Endothelial cell of umbilical vein (primary cell): ENCODE data around the gene MBNL2.

ENCODE experiments used
- EZH2 ChIP-seq: IDR thresholded peaks from 2 replicates; pipeline ENCODE4 v1.6.1; 2012; ENCODE audit warnings: borderline replicate concordance, low read depth, mild to moderate bottlenecking, moderate library complexity, low read length, inconsistent platforms; ENCODE audit not compliant: severe bottlenecking
- JUN ChIP-seq: IDR thresholded peaks from 2 replicates; pipeline ENCODE4 v1.6.1; 2011; ENCODE audit warnings: borderline replicate concordance, low read depth; ENCODE audit not compliant: insufficient read length, insufficient read depth
- POLR2AphosphoS5 ChIP-seq: IDR thresholded peaks from 2 replicates; pipeline ENCODE4 v1.6.1; 2012; ENCODE audit warnings: low read depth, mild to moderate bottlenecking, control low read depth, low read length, moderate library complexity; ENCODE audit not compliant: insufficient read depth

- TF ChIP-seq JUN (no peak), EZH2 (no peak), POLR2AphosphoS5 (peak; percentile 28)
Observed at GRCh38 chr13:97268772-97269171, 46.6 kb downstream of the MBNL2 start.
